H9 (cell line): Measurements from ENCODE around the gene SPTA1. TPM values are rescaled to one million over a fixed set of nuclear protein-coding genes. Genes with fewer than 3 reads are reported as not detected.

Experiments
- DNase-seq: peaks from one replicate; pipeline ENCODE4 v3.0.0-alpha.2; 2017
- H2AFZ ChIP-seq: one replicate; pipeline ENCODE4 v1.6.1; 2013; ENCODE audit warnings: mild to moderate bottlenecking, low read length, control low read depth, moderate library complexity
- H2AK5ac ChIP-seq: 2 replicates; pipeline ENCODE4 v1.6.1; 2013; ENCODE audit warnings: low read length, control low read depth, mixed read lengths; ENCODE audit not compliant: insufficient read length
- H2BK120ac ChIP-seq: one replicate; pipeline ENCODE4 v1.6.1; 2013; ENCODE audit warnings: low read depth, mild to moderate bottlenecking, low read length, control low read depth, inconsistent platforms; ENCODE audit not compliant: poor library complexity, severe bottlenecking
- H2BK12ac ChIP-seq: 2 replicates; pipeline ENCODE4 v1.6.1; 2013; ENCODE audit warnings: low read length, control low read depth, mixed read lengths, low read depth; ENCODE audit not compliant: insufficient read length
- H2BK15ac ChIP-seq: 2 replicates; pipeline ENCODE4 v1.6.1; 2013; ENCODE audit warnings: low read depth, low read length, control low read depth
- H2BK20ac ChIP-seq: one replicate; pipeline ENCODE4 v1.6.1; 2013; ENCODE audit warnings: low read depth, mild to moderate bottlenecking, low read length, control low read depth, inconsistent platforms; ENCODE audit not compliant: poor library complexity, severe bottlenecking
- H2BK5ac ChIP-seq: 2 replicates; pipeline ENCODE4 v1.6.1; 2013; ENCODE audit warnings: low read length, control low read depth, mixed read lengths; ENCODE audit not compliant: insufficient read length
- H3K14ac ChIP-seq: 2 replicates; pipeline ENCODE4 v1.6.1; 2013; ENCODE audit warnings: low read length, control low read depth; ENCODE audit not compliant: insufficient read depth
- H3K18ac ChIP-seq: 2 replicates; pipeline ENCODE4 v1.6.1; 2013; ENCODE audit warnings: low read depth, mild to moderate bottlenecking, mixed read lengths, low read length, control low read depth; ENCODE audit not compliant: insufficient read length
- H3K23ac ChIP-seq: 2 replicates; pipeline ENCODE4 v1.6.1; 2013; ENCODE audit warnings: low read length, control low read depth, mixed read lengths, low read depth; ENCODE audit not compliant: insufficient read length
- H3K23me2 ChIP-seq: 2 replicates; pipeline ENCODE4 v1.6.1; 2013; ENCODE audit warnings: low read depth, mild to moderate bottlenecking, mixed read lengths, low read length, control low read depth; ENCODE audit not compliant: insufficient read length, poor library complexity, severe bottlenecking
- H3K27ac ChIP-seq: 2 replicates; pipeline ENCODE4 v1.5.1; 2013; ENCODE audit warnings: low read length, control low read depth, mixed read lengths, low read depth; ENCODE audit not compliant: insufficient read length
- H3K27me3 ChIP-seq: 2 replicates; pipeline ENCODE4 v1.6.1; 2013; ENCODE audit warnings: low read length, control low read depth, inconsistent platforms; ENCODE audit not compliant: insufficient read depth
- H3K4ac ChIP-seq: 2 replicates; pipeline ENCODE4 v1.6.1; 2013; ENCODE audit warnings: low read depth, mild to moderate bottlenecking, control low read depth, inconsistent platforms, low read length, moderate library complexity
- H3K4me1 ChIP-seq: 2 replicates; pipeline ENCODE4 v1.6.1; 2013; ENCODE audit warnings: low read length, control low read depth, inconsistent platforms; ENCODE audit not compliant: insufficient read depth
- H3K4me2 ChIP-seq: 2 replicates; pipeline ENCODE4 v1.6.1; 2013; ENCODE audit warnings: low read length, control low read depth, mixed read lengths; ENCODE audit not compliant: insufficient read length, insufficient read depth
- H3K56ac ChIP-seq: 2 replicates; pipeline ENCODE4 v1.6.1; 2013; ENCODE audit warnings: low read depth, mild to moderate bottlenecking, mixed read lengths, low read length, control low read depth; ENCODE audit not compliant: insufficient read length
- H3K79me1 ChIP-seq: 2 replicates; pipeline ENCODE4 v1.6.1; 2013; ENCODE audit warnings: low read depth, mild to moderate bottlenecking, moderate library complexity, low read length, control low read depth, inconsistent platforms; ENCODE audit not compliant: insufficient read depth, poor library complexity, severe bottlenecking
- H3K79me2 ChIP-seq: 2 replicates; pipeline ENCODE4 v1.6.1; 2013; ENCODE audit warnings: low read length, control low read depth, inconsistent platforms; ENCODE audit not compliant: insufficient read depth
- H3K9ac ChIP-seq: 2 replicates; pipeline ENCODE4 v1.6.1; 2013; ENCODE audit warnings: low read length, control low read depth, mixed read lengths; ENCODE audit not compliant: insufficient read length; ENCODE audit errors: extremely low read depth
- H3K9me3 ChIP-seq: one replicate; pipeline ENCODE4 v1.6.1; 2013; ENCODE audit warnings: low read depth, low read length, inconsistent platforms; ENCODE audit not compliant: control insufficient read depth
- H3T11ph ChIP-seq: one replicate; pipeline ENCODE4 v1.6.1; 2013; ENCODE audit warnings: mild to moderate bottlenecking, low read length, control low read depth, inconsistent platforms
- H4K20me1 ChIP-seq: one replicate; pipeline ENCODE4 v1.6.1; 2013; ENCODE audit not compliant: control insufficient read depth, insufficient read length, insufficient read depth
- H4K5ac ChIP-seq: 2 replicates; pipeline ENCODE4 v1.6.1; 2013; ENCODE audit warnings: low read depth, mild to moderate bottlenecking, mixed read lengths, low read length, control low read depth; ENCODE audit not compliant: insufficient read length
- H4K8ac ChIP-seq: replicated peaks from 2 replicates; pipeline ENCODE4 v1.6.1; 2013; ENCODE audit warnings: low read length, control low read depth, mixed read lengths, low read depth; ENCODE audit not compliant: insufficient read length
- H4K91ac ChIP-seq: 2 replicates; pipeline ENCODE4 v1.6.1; 2013; ENCODE audit warnings: low read depth, mild to moderate bottlenecking, moderate library complexity, mixed read lengths, low read length, control low read depth; ENCODE audit not compliant: insufficient read length
- H3K27ac Mint-ChIP-seq, 3 experiments: 2 replicates in 2 of 3; 3 replicates in 1 of 3; pipeline ENCODE4 v1.8.0; 2020 to 2021; ENCODE audit warnings: mixed read lengths in 3 of 3, mild to moderate bottlenecking in 1 of 3, moderate library complexity in 1 of 3
- H3K27me3 Mint-ChIP-seq: 2 replicates; pipeline ENCODE4 v1.8.0; 2021; ENCODE audit warnings: low read depth, mild to moderate bottlenecking, moderate library complexity, mixed read lengths
- H3K36me3 Mint-ChIP-seq, 3 experiments: 2 replicates in 2 of 3; 3 replicates in 1 of 3; pipeline ENCODE4 v1.8.0; 2020 to 2021; ENCODE audit warnings: low read depth in 3 of 3, mixed read lengths in 3 of 3; ENCODE audit not compliant: insufficient read depth in 1 of 3
- H3K4me1 Mint-ChIP-seq, 2 experiments: 2 replicates each; pipeline ENCODE4 v1.8.0; 2020; ENCODE audit warnings: mixed read lengths in 2 of 2
- H3K4me3 Mint-ChIP-seq, 2 experiments: 2 replicates in 1 of 2; 3 replicates in 1 of 2; pipeline ENCODE4 v1.8.0; 2020 to 2021; ENCODE audit warnings: mild to moderate bottlenecking in 2 of 2, mixed read lengths in 2 of 2, moderate library complexity in 1 of 2
- H3K9me3 Mint-ChIP-seq, 2 experiments: 2 replicates in 1 of 2; 3 replicates in 1 of 2; pipeline ENCODE4 v1.8.0; 2020; ENCODE audit warnings: mild to moderate bottlenecking in 2 of 2, mixed read lengths in 2 of 2, moderate library complexity in 1 of 2
- CTCF ChIP-seq: fragments of 200-600 bp; sonication (generic); conservative IDR thresholded peaks from 3 replicates; pipeline ENCODE4 v1.8.0; 2021; ENCODE audit warnings: antibody characterized with exemption, mild to moderate bottlenecking
- total RNA-seq: library from RNA; stranded (reverse); gene quantifications from 2 replicates; pipeline ENCODE4 v1.2.1, GENCODE V29; 2021

The SPTA1 gene
- total RNA-seq, 1 experiment from 2014 or later, result not detected

GRCh38 chr1:158692356-158692755 is 5.8 kb upstream of the SPTA1 start:
- no peak overlapping the region for H3K18ac ChIP-seq
- no peaks in the 10 kb centered on the region for H3K79me1 ChIP-seq
- H3K4me2 ChIP-seq, result no peak overlapping the region
- no peak overlapping the region for H3K14ac ChIP-seq
- H3K4me3 Mint-ChIP-seq, result no peak overlapping the region
- H3K27ac Mint-ChIP-seq, result no peak overlapping the region
- H3K36me3 Mint-ChIP-seq, result no peaks in the 10 kb centered on the region
- no peak overlapping the region for H4K91ac ChIP-seq
- no peak overlapping the region for H2BK20ac ChIP-seq
- H3K4me1 Mint-ChIP-seq, result no peaks in the 10 kb centered on the region
- H2BK120ac ChIP-seq, result no peak overlapping the region
- no peak overlapping the region for H2BK12ac ChIP-seq
- no peaks in the 10 kb centered on the region; a peak in 1 of 5 replicates for H3K9me3 Mint-ChIP-seq
- H3K9me3 ChIP-seq, result no peaks in the 10 kb centered on the region
- H2BK15ac ChIP-seq, result no peak overlapping the region
- no peak overlapping the region for H3K56ac ChIP-seq
- no peaks in the 10 kb centered on the region for H3K23me2 ChIP-seq
- no peaks in the 10 kb centered on the region for H3K79me2 ChIP-seq
- no peak overlapping the region for H3T11ph ChIP-seq
- no peak overlapping the region for H3K4ac ChIP-seq
- H4K5ac ChIP-seq, result no peak overlapping the region
- H2AFZ ChIP-seq, result no peak overlapping the region
- H4K20me1 ChIP-seq, result no peaks in the 10 kb centered on the region
- H2AK5ac ChIP-seq, result no peak overlapping the region
- no peak for TF ChIP-seq CTCF
- H3K27me3 ChIP-seq, result no peaks in the 10 kb centered on the region
- H3K23ac ChIP-seq, result no peak overlapping the region
- no peak overlapping the region for H2BK5ac ChIP-seq
- H3K9ac ChIP-seq, result no peak overlapping the region
- H3K27ac ChIP-seq, result no peak overlapping the region
- no peak for DNase-seq
- no peaks in the 10 kb centered on the region for H3K4me1 ChIP-seq
- H3K27me3 Mint-ChIP-seq, result peaks cover 1% of the 10 kb centered on the region
- H4K8ac ChIP-seq, result no peak overlapping the region
